NCI-H146 treated with DMSO at 0.1 percent for 48 hours (cell line): ENCODE results near the gene PSMG3.

Source experiments
- DNase-seq: peaks from one replicate; lab custom pipeline; 2025; ENCODE audit not compliant: unreplicated experiment; lab: John Stamatoyannopoulos, UW

Gene PSMG3

DNA sequence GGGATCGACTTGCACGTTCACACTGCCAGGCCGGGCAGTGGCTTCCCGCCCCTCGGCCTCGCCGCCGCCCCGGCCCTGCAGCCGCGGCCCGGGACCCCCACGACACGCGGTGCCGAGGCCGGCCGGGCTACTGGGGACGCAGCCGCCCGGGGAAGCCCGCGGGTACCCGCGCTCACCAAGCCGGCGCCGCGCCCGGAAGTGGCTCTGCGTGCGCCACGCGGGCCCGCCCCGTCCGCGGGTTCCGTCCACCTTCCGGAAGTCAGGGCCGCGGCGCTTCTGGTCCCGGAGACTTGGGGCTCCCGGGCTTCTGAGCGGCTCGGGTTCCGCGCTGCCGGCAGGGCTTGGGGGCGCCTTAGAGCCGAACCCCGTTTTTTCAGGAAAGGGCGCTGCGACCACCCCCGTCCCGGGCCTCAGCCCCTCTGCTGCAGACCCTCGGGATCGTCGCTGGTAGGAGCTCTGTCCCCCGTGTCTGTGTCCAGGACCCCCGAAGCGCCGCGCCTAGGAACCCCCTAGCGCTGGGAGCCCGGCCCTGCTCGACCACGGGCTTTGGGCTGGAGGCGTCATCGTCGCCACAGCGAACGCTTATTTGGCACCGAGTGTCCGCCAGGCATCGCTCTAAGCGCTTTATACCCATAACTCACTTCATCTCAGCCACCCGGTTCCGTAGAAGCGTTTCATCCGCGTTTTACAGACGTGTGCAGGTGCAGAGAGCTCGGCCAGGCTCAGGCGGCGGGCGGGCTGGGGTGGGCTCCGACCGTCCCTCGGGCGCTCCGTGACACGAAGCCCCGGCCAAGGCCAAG, at the start of gene PSMG3:
Gene PSMG3, minus strand, starts transcription at position 200 of the 800 bp plus-strand sequence. CDS start 693 bp downstream, outside the sequence.
- peak; percentile 39 for DNase-seq

- no peak for DNase-seq
Measured at GRCh38 chr7:1618475-1618874, 48.6 kb upstream of the PSMG3 start.

DNA sequence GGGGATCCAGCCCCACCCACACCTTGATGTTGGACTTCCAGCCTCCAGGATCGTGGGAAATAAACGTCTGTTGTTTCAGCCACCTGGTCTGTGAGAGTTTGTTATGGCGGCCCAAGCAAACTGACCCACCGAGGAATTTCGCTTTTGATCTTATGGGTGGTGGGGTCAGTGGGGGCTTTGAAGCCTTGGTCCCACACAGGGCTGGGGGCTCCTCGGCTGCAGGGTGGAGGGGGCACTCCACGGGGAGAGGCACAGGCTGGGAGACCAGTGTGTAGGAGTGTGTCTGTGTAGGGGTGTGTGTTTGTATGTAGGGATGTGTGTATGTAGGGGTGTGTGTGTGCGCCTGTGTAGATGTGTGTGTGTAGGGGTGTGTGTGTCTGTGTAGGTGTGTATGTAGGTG, 48.1 kb upstream of the PSMG3 start:
- DNase-seq, result no peak

DNA sequence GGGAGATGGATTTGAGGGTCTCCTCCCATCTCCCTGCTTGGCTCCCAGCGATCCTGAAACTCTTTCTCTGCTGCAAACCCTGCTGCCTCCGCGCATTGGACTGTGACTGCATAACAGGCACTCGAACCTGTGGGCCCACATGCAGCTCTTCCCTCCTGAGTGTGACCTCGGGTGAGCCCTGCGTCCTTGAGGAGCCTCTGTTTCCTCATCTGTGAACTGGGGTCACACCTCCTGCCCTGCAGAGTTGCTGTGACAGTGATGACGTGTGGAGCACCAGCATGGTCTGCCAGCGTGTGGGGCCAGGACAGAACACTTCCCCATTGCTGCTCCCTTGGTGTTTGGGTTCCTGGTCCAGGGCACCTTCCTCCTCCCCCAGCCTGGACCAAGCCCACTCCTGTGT, 46.9 kb upstream of the PSMG3 start:
- no peak for DNase-seq

- DNase-seq, result no peak
Measured at GRCh38 chr7:1611708-1612241, 41.9 kb upstream of the PSMG3 start.

- no peak for DNase-seq
Measured at GRCh38 chr7:1610678-1611302, 41.0 kb upstream of the PSMG3 start.

DNA sequence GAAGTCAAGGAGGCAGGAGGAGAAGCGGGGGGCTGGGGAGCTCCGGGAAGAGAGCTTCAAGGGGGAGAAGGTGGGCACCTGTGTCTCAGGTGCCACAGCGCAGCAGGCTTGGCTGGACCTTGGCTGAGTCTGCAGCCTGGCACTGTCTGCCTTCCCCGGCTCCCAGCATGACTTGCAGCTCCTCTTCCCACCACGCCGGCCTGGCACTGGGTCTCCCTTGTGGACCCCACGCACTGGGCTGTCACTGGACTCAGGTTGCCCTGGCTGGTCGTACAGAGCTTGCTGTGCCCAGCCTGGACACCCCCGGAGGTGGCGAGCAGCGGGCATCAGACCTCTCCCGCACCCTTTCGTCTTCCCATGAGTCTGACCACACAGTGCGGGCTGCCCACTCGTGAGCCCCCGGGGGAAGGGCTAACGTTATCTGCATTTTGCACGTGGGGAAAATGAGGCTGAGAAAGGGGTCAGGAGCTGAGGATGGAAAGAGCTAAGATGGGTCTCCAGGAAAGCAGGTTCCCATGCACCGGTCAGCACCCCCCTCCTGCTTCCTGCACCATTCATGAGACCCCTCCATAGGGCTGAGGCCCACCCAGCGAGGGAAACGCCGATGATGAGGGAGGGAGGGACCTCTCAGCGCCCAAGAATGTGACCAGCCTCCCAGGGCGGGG, 40.3 kb upstream of the PSMG3 start:
- DNase-seq, result no peak

DNA sequence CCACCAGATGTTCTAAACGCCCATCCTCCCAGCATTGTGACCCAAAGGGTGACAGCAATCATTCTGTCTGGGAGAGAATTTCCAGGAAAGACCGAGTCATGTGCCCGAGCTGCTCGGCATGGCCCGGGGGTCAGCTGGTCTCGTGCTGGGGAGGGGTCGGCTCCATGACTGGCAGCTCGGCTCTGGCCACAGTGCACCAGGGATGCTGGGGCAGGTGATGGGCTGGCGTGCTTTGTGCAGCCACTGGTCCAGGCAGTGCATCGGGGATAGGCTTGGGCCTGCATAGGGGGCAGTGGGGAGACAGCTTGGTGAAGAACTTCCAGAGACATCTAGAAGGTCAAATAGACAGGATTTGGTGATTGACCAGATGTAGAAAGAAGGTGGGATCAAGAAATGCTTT, 39.2 kb upstream of the PSMG3 start:
- no peak for DNase-seq

DNA sequence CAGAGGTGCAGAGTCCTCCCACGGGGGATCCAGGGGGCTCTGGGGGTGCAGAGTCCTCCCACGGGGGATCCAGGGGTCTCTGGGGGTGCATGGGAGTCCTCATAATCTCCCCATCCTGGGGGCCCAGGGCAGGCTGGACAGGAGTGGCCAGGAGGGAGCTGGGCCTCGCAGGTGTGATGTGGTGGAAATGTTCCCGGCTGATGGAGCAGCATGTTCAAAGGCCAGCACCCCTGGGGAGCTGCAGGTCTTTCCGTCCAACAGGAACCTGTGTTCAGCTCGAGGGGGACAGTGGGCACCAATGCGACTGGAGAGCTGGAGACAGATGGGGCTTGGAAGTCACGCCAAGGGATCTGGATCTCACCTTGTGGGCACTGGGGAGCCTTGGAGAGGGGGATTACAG, 38.5 kb upstream of the PSMG3 start:
- DNase-seq, result no peak

DNA sequence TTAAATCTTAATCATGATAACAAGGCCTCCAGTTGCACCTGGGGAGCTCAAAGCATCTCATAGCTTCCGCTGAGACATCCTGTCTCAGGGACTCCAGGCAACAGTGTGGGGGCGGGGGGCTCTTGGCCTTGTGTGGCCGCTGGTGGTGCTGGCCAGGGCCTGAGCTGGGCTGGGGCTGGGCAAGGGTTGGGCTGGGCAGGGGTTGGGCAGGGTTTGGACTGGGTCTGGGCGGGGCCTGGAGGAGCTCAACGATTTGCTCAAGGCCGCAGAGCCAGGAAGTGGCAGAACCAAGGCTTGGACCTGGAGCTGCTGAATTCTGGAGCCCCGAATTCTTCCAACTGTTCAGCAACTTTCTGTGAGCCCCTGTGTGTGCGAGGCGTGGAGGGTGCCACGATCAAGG, 37.9 kb upstream of the PSMG3 start:
- no peak for DNase-seq

GRCh38 chr7:1607001-1607400, 37.2 kb upstream of the PSMG3 start:
- DNase-seq, result no peak

DNA sequence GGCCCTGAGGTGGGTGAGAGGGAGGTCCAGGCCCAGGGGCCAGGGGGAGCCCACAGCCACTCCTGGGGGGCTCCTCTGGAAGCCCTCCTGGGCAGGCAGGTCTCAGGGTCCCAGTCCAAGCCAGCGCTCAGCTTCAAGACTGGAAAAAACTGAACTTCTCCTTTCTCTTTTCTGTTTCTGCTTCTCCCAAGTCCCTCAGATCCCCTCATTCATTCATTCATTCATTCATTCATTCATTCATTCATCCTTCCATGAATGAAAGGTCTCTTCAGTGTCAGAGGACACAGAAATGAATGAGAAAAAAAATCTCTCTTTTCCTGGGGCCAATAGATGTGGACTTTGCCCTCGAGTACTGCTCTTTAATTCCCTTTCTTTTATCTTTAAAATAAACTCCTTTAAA, 34.6 kb upstream of the PSMG3 start:
- DNase-seq, result no peak

DNA sequence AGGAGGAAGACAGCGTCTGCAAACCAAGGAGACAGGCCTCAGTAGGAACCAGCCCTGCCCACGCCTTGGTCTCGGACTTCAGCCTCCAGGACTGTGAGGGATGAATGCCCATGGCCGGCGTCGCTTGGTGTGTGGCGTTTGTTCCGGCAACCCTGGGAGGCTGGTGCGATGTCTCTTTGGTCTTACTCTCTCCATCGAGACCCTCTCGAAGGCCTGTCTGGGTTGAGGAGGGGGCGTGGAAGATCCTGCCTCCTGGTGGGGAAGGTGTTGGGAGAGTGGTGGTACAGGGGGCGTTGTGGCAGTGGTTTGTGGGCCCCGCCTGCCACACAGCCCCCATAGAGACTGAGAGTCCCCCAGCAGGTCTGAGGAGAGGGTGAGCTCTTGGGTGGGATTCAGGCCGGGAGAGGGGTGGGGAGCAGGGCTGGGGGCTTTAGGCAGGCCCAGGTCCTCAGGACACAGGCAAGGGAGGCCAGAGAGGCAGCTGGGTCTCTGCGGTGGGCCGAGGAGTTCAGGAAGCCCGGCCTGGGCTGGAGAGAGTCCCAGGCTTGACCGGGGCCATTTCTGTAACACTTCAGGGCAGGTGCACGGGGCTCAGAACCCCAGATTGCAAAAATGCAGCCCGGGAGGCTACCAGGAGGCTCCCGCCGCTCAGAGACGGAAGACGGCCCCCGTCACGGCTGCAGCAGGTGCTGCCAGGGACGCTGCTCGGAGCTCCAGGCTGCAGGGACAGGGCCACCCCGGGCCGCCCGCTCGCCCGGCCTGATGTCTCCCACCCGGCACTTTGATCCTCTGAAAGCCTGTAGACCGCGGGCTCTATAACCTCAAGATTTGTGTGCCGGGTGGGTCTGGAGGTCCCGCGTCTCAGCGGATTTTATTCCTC, 33.8 kb upstream of the PSMG3 start:
- DNase-seq, result no peak

DNA sequence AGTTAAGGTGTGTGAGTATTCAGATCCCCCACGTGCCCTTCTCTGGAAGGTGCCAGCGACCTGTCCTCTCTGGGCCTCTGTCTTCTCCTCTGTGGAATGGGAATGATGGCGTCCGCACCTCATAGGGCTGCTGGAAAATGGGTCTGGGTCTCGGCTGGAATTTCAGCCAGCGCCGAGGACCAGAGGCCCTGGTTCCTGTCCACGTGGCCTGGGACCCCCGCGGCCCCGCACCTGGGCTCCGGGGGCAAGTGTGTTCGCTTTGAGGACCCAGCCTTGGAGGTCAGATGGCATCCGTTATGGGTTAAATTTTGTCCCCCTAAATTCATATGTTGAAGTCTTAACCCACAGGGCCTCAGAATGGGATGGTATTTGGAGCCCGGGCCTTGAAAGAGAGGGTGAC, 32.6 kb upstream of the PSMG3 start:
- DNase-seq, result no peak

DNA sequence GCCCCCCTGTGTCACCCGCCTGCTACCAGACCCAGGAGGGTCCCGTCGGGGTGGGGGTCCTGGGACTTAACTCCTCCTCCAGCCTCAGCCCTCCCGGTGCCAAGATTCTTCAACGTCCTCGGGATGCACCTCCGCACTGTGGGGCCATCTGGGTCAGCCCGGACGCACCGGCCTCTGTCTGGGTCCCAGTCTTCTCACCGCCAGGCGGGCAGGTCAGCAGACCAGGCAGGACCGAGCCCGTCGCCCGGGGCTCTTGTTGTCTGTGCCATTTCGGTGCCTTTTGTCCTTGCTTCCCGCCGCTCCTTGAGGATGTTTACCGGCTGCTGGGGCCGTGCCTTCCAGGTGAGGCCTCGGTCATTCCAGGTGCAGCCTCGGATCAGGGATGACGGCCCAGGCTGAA, 32.1 kb upstream of the PSMG3 start:
- DNase-seq, result no peak

GRCh38 chr7:1599640-1600395, 30.0 kb upstream of the PSMG3 start:
- DNase-seq, result no peak

GRCh38 chr7:1598961-1599639, 29.3 kb upstream of the PSMG3 start:
- no peak for DNase-seq

DNA sequence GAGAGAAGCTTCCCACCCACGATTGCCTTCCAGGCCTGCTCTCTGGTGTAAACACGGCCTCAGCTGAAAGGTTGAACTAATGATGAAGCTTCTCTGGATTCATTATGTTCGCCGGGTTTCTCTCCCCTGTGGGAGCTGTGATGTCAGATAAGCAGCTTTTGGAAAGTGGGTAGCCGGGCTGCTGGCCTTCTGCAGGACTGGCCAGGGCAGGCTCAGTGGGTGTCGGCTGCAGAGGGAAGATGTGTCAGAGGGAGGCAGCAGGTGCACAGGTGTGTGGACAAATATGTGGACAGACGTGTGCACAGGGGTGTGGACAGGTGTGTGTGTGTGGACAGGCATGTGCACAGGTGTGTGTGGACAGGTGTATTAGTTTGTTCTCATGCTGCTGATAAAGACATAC, 28.5 kb upstream of the PSMG3 start:
- DNase-seq, result no peak

GRCh38 chr7:1597791-1598190, 28.0 kb upstream of the PSMG3 start:
- DNase-seq, result no peak
